ENCODE data around the gene TUBB.

The TUBB gene

GRCh38 chr6:30719791-30720737, at the start of gene TUBB:
TSS of gene TUBB (plus strand) at chr6:30720352. CDS start at chr6:30720507, 155 bp downstream.
- Histone ChIP-seq H3K79me2 (ENCODE audit: insufficient read depth, low read length) (peaks cover 86% of the 10 kb centered on the region), H3K9me3 (ENCODE audit: insufficient read depth, low read depth, low read length) (no peaks in the 10 kb centered on the region), H3K4me1 (ENCODE audit: insufficient read depth, low read length, poor library complexity, severe bottlenecking) (peaks cover 46% of the 10 kb centered on the region), H2AFZ (ENCODE audit: low read length) (peak within 1 kb of the TSS; percentile 25; the same call in 1 of the 2 replicates), H3F3A (ENCODE audit: low read depth) (peaks cover 19% of the 10 kb centered on the region), H3K4me3 (ENCODE audit: low read length, poor library complexity, severe bottlenecking) (peak within 1 kb of the TSS; percentile 98), H4K20me1 (ENCODE audit: insufficient read depth, low read length, poor library complexity, severe bottlenecking) (peaks cover 42% of the 10 kb centered on the region), H3K4me2 (ENCODE audit: low read depth, low read length, poor library complexity, severe bottlenecking) (peak within 1 kb of the TSS; percentile 87), H3K9ac (ENCODE audit: low read depth, low read length, poor library complexity, severe bottlenecking) (peak within 1 kb of the TSS; percentile 100), H3K27me3 (ENCODE audit: insufficient read depth, low read length, poor library complexity, severe bottlenecking) (peaks cover 15% of the 10 kb centered on the region), H3K36me3 (ENCODE audit: insufficient read depth, low read length) (peaks cover 38% of the 10 kb centered on the region), H3K9me2 (replicated peaks; ENCODE audit: low read depth, low read length) (no peaks in the 10 kb centered on the region)
- TF ChIP-seq EZH2phosphoT487 (IDR thresholded peaks at IDR 0.05; ENCODE audit: borderline replicate concordance) (no peak), CTCF (conservative IDR thresholded peaks at IDR 0.05; ENCODE audit: low read length) (0 out of 2 replicates have a peak, but pooled peaks have one; percentile 14)

GRCh38 chr6:30670760-30671527, 49.2 kb upstream of the TUBB start:
- Histone ChIP-seq H3K4me1 (ENCODE audit: insufficient read depth, low read length, poor library complexity, severe bottlenecking) (peaks cover 5% of the 10 kb centered on the region), H3F3A (ENCODE audit: low read depth) (peaks cover 5% of the 10 kb centered on the region; the same call in 1 of the 2 replicates), H2AFZ (ENCODE audit: low read length) (no peak overlapping the region), H3K4me3 (ENCODE audit: low read length, poor library complexity, severe bottlenecking) (no peak overlapping the region), H3K9me3 (ENCODE audit: insufficient read depth, low read depth, low read length) (no peaks in the 10 kb centered on the region), H3K9ac (ENCODE audit: low read depth, low read length, poor library complexity, severe bottlenecking) (peak overlapping the region; percentile 92), H3K79me2 (ENCODE audit: insufficient read depth, low read length) (peaks cover 20% of the 10 kb centered on the region), H4K20me1 (ENCODE audit: insufficient read depth, low read length, poor library complexity, severe bottlenecking) (peaks cover 12% of the 10 kb centered on the region), H3K36me3 (ENCODE audit: insufficient read depth, low read length) (peaks cover 7% of the 10 kb centered on the region; the same call in 1 of the 2 replicates), H3K9me2 (replicated peaks; ENCODE audit: low read depth, low read length) (no peaks in the 10 kb centered on the region), H3K27me3 (ENCODE audit: insufficient read depth, low read length, poor library complexity, severe bottlenecking) (no peaks in the 10 kb centered on the region), H3K4me2 (ENCODE audit: low read depth, low read length, poor library complexity, severe bottlenecking) (peak overlapping the region; percentile 96)
- TF ChIP-seq EZH2phosphoT487 (IDR thresholded peaks at IDR 0.05; ENCODE audit: borderline replicate concordance) (no peak), CTCF (conservative IDR thresholded peaks at IDR 0.05; ENCODE audit: low read length) (peak; percentile 46; the same call in 1 of the 2 replicates)

- H3K36me3 ChIP-seq (ENCODE audit: insufficient read depth, low read length): peaks cover 24% of the 10 kb centered on the region; the same call in 1 of the 2 replicates
- H3K79me2 ChIP-seq (ENCODE audit: insufficient read depth, low read length): peaks cover 33% of the 10 kb centered on the region
- H2AFZ ChIP-seq (ENCODE audit: low read length): peak within 1 kb of the TSS; percentile 76
- H3K9me2 ChIP-seq (replicated peaks; ENCODE audit: low read depth, low read length): no peaks in the 10 kb centered on the region
- H3K4me2 ChIP-seq (ENCODE audit: low read depth, low read length, poor library complexity, severe bottlenecking): peak within 1 kb of the TSS; percentile 96
- H3F3A ChIP-seq (ENCODE audit: low read depth): peaks cover 10% of the 10 kb centered on the region; the same call in 1 of the 2 replicates
- peaks cover 27% of the 10 kb centered on the region for H4K20me1 ChIP-seq (ENCODE audit: insufficient read depth, low read length, poor library complexity, severe bottlenecking)
- peak within 1 kb of the TSS; percentile 92 for H3K9ac ChIP-seq (ENCODE audit: low read depth, low read length, poor library complexity, severe bottlenecking)
- TF ChIP-seq CTCF (conservative IDR thresholded peaks at IDR 0.05; ENCODE audit: low read length) (peak; percentile 92), EZH2phosphoT487 (IDR thresholded peaks at IDR 0.05; ENCODE audit: borderline replicate concordance) (no peak)
- no peaks in the 10 kb centered on the region for H3K9me3 ChIP-seq (ENCODE audit: insufficient read depth, low read depth, low read length)
- H3K27me3 ChIP-seq (ENCODE audit: insufficient read depth, low read length, poor library complexity, severe bottlenecking): no peaks in the 10 kb centered on the region
- peak within 1 kb of the TSS; percentile 77 for H3K4me3 ChIP-seq (ENCODE audit: low read length, poor library complexity, severe bottlenecking)
- H3K4me1 ChIP-seq (ENCODE audit: insufficient read depth, low read length, poor library complexity, severe bottlenecking): peaks cover 5% of the 10 kb centered on the region
These were observed 47.5 kb upstream of the TUBB start, which contains the start of gene DHX16 for GRCh38 chr6:30672445-30673253. TSS of gene DHX16 (minus strand) at chr6:30673006. CDS start at chr6:30672841, 165 bp downstream.

Measured in Loucy (cell line).